Immature natural killer cell (primary cell): Measurements from ENCODE around the gene POLD3. TPM values are rescaled to one million over a fixed set of nuclear protein-coding genes. Genes with fewer than 3 reads are reported as not detected.
"Not testable (repeated sequence)": the region's sequence is repeated elsewhere in the genome, so short reads cannot be mapped to it uniquely, and the experiment has no call there.

Experiments used
- DNase-seq, 3 donors: peaks; one replicate each; pipeline ENCODE4 v3.0.0; 2022; ENCODE audit warnings: mixed read lengths in 1 of 3
- H3K27ac Mint-ChIP-seq, 6 donors: one replicate each; pipeline ENCODE4 v1.8.0; 2020; ENCODE audit warnings: mixed read lengths in 6 of 6, mild to moderate bottlenecking in 5 of 6, inconsistent platforms in 4 of 6, moderate library complexity in 3 of 6
- H3K27me3 Mint-ChIP-seq, 3 donors: one replicate each; pipeline ENCODE4 v1.8.0; 2020 to 2021; ENCODE audit warnings: low read depth in 3 of 3, mild to moderate bottlenecking in 3 of 3, mixed read lengths in 3 of 3, moderate library complexity in 3 of 3, inconsistent platforms in 1 of 3
- H3K36me3 Mint-ChIP-seq, 3 donors: one replicate each; pipeline ENCODE4 v1.8.0; 2020; ENCODE audit warnings: mixed read lengths in 3 of 3, inconsistent platforms in 2 of 3, mild to moderate bottlenecking in 2 of 3
- H3K4me1 Mint-ChIP-seq, 2 donors: one replicate each; pipeline ENCODE4 v1.8.0; 2020; ENCODE audit warnings: inconsistent platforms in 2 of 2, mild to moderate bottlenecking in 2 of 2, mixed read lengths in 2 of 2, moderate library complexity in 1 of 2
- H3K4me3 Mint-ChIP-seq, 5 donors: one replicate each; pipeline ENCODE4 v1.8.0; 2020; ENCODE audit warnings: mild to moderate bottlenecking in 5 of 5, mixed read lengths in 5 of 5, inconsistent platforms in 3 of 5, moderate library complexity in 3 of 5
- H3K9me3 Mint-ChIP-seq, 6 donors: one replicate each; pipeline ENCODE4 v1.8.0; 2020; ENCODE audit warnings: mild to moderate bottlenecking in 6 of 6, mixed read lengths in 6 of 6, inconsistent platforms in 4 of 6, moderate library complexity in 3 of 6
- polyA plus RNA-seq, 3 donors: library from polyadenylated mRNA; unstranded; fragments of 300-500 nt; fragmentation: Illumina TruSeq; gene quantifications; one replicate each; pipeline ENCODE4 v1.2.3, GENCODE V29; 2021

The POLD3 gene
- polyA plus RNA-seq, 3 donors from 2014 or later, result 10.5 to 20.7 (median 12.8) TPM

GRCh38 chr11:74571062-74571399 is 21.4 kb upstream of the POLD3 start:
- DNase-seq, result no peak
- no peaks in the 10 kb centered on the region for H3K36me3 Mint-ChIP-seq
- H3K9me3 Mint-ChIP-seq, result no peaks in the 10 kb centered on the region
- H3K4me3 Mint-ChIP-seq, result no peak overlapping the region
- H3K4me1 Mint-ChIP-seq, result no peaks in the 10 kb centered on the region
- peaks cover 0 to 2% (median 0%) of the 10 kb centered on the region in 3 donors for H3K27me3 Mint-ChIP-seq
- H3K27ac Mint-ChIP-seq, result no peak overlapping the region

- no peak overlapping the region for H3K27ac Mint-ChIP-seq
- H3K4me1 Mint-ChIP-seq, result no peaks in the 10 kb centered on the region
- peaks cover 0 to 2% (median 1%) of the 10 kb centered on the region in 3 donors for H3K27me3 Mint-ChIP-seq
- H3K4me3 Mint-ChIP-seq, result no peak overlapping the region
- no peaks in the 10 kb centered on the region for H3K36me3 Mint-ChIP-seq
- DNase-seq, result no peak
- H3K9me3 Mint-ChIP-seq, result no peaks in the 10 kb centered on the region
These were observed 20.0 kb upstream of the POLD3 start for GRCh38 chr11:74572349-74572748.

DNA sequence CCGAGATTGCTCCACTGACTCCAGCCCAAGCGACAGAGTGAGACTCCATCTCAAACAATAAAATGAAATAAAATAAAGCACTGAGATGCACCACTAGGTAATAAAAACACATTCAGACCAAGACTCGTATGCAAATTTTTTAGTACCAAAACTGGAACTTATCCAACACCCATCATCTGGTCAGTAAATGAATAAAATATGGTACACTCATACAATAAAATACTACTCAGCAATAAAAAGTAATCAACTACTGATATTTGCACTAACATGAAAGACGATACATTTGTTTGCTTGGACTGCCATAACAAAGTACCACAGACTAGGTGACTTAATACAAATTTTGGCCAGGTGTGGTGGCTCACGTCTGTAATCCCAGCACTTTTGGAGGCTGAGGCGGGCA is 17.8 kb upstream of the POLD3 start:
- no peak overlapping the region for H3K4me3 Mint-ChIP-seq
- no peak for DNase-seq
- no peaks in the 10 kb centered on the region for H3K9me3 Mint-ChIP-seq
- no peaks in the 10 kb centered on the region for H3K36me3 Mint-ChIP-seq
- no peaks in the 10 kb centered on the region for H3K4me1 Mint-ChIP-seq
- H3K27ac Mint-ChIP-seq, result no peak overlapping the region
- peaks cover 2% of the 10 kb centered on the region in 3 donors for H3K27me3 Mint-ChIP-seq

DNA sequence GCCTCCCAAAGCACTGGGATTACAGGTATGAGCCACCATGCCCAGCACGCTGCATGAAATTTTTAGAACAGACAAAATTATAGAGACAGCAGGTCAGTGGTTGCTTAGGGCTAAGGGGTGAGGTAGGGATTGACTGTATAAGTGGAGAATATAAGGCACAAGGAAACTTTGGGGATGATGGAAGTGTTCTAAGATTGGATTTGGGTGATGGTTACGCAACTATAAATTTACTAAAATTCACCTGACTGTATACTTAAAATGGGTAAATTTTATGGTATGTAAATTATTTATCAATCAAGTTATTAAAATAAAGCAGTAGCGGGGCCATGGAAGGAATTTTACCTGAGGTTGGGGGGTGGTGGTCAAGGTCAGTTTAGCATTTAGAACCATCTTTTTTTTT is 16.4 kb upstream of the POLD3 start:
- Mint-ChIP-seq H3K36me3 (no peaks in the 10 kb centered on the region), H3K4me1 (no peaks in the 10 kb centered on the region), H3K4me3 (no peak overlapping the region), H3K27me3 (peaks cover 2% of the 10 kb centered on the region in 3 donors), H3K27ac (no peak overlapping the region), H3K9me3 (no peaks in the 10 kb centered on the region)
- DNase-seq, result no peak

DNA sequence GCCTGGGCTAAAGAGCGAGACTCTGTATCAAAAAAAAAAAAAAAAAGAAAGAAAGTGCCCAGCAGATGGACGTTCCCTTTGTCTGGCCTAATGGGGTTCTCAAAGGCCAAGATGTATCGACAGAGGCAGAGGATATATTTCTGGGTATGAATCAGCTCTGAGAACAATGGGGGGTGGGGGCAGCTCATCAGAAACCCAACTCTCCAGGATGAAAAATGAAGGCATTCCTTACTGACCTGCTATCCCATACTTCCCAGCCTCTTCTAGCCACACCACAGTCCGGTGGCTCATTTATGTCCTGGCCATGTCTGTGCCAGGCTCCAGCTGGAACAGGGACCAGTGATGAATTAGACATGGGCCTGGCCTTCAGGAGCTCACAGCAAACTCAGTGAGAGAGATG is 15.2 kb upstream of the POLD3 start:
- peaks cover 2 to 6% (median 2%) of the 10 kb centered on the region in 3 donors for H3K27me3 Mint-ChIP-seq
- no peaks in the 10 kb centered on the region for H3K36me3 Mint-ChIP-seq
- no peaks in the 10 kb centered on the region for H3K4me1 Mint-ChIP-seq
- DNase-seq, result no peak
- H3K9me3 Mint-ChIP-seq, result no peaks in the 10 kb centered on the region
- H3K4me3 Mint-ChIP-seq, result no peak overlapping the region
- H3K27ac Mint-ChIP-seq, result no peak overlapping the region

GRCh38 chr11:74577624-74578396 is 14.6 kb upstream of the POLD3 start:
- H3K9me3 Mint-ChIP-seq, result no peaks in the 10 kb centered on the region
- DNase-seq, result no peak
- peaks cover 2 to 6% (median 2%) of the 10 kb centered on the region in 3 donors for H3K27me3 Mint-ChIP-seq
- H3K4me3 Mint-ChIP-seq, result no peak overlapping the region
- H3K27ac Mint-ChIP-seq, result no peak overlapping the region
- no peaks in the 10 kb centered on the region for H3K4me1 Mint-ChIP-seq
- no peaks in the 10 kb centered on the region for H3K36me3 Mint-ChIP-seq

DNA sequence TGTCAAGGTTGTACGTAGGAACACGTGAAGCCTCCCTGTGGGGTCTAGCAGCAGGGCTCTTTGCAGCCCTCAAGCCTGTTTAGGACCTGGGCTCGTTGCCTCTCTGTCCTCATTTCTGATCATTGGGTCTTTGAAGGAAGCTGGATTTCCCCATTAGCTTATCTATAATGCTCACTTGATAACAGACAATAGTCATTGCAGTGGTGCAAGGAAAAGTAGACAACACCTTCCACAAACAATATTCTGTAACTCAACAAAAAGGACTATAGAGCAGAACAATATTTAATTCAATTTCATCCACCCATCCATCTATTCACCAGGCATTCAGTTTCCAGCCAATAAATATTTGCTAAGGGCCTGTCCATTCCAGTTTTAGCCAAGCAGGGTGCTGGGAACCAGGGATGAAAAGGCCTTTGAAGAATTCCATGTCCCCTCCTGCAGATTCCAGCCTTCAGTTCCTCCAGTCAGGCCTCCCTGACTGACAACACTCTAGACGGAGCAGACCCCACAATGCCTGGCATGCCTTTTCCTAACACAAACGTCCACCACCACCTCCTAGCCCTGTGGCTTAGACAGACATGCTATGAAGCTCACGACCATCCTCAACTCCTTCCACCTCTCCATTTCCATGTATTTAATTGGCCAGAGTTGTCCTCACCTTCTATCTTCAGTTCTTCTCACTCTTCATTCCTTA is 12.7 kb upstream of the POLD3 start:
- Mint-ChIP-seq H3K27me3 (peaks cover 2 to 6% (median 2%) of the 10 kb centered on the region in 3 donors), H3K36me3 (no peaks in the 10 kb centered on the region), H3K4me3 (no peak overlapping the region), H3K4me1 (no peaks in the 10 kb centered on the region), H3K27ac (no peak overlapping the region), H3K9me3 (no peaks in the 10 kb centered on the region)
- no peak for DNase-seq

GRCh38 chr11:74581954-74582547 is 10.3 kb upstream of the POLD3 start:
- Mint-ChIP-seq H3K9me3 (no peaks in the 10 kb centered on the region), H3K27ac (no peak overlapping the region), H3K27me3 (peaks cover 2 to 6% (median 2%) of the 10 kb centered on the region in 3 donors), H3K4me1 (no peaks in the 10 kb centered on the region), H3K4me3 (no peak overlapping the region), H3K36me3 (no peaks in the 10 kb centered on the region)
- DNase-seq, result no peak

DNA sequence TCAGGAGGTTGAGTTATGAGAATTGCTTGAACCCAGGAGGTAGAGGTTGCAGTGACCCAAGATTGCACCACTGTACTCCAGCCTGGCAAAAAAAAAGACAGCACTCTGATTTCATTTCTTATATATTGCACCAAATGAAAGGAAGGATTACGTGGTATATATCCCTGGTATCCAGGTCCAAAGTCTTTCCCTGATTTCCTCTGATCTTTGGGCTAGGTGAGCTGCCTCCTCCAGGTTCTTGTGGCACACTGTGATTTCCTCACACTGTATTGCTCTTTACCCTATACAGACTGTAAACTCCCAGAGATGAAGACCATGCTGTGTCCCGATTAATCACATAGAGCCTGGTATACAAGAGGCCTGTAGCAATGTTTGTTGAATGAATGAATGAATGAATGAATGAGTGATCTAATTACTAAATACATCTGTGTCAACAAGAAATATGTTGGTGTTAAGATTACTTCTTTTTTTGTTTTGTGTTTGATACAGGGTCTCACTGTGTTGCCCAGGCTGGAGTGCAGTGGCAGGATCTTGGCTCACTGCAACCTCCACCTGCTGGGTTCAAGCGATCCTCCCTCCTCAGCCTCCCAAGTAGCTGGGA is 9.3 kb upstream of the POLD3 start:
- no peaks in the 10 kb centered on the region for H3K36me3 Mint-ChIP-seq
- DNase-seq, result no peak
- no peak overlapping the region for H3K4me3 Mint-ChIP-seq
- H3K4me1 Mint-ChIP-seq, result no peaks in the 10 kb centered on the region
- H3K9me3 Mint-ChIP-seq, result no peaks in the 10 kb centered on the region
- H3K27ac Mint-ChIP-seq, result no peak overlapping the region
- H3K27me3 Mint-ChIP-seq, result peaks cover 4% of the 10 kb centered on the region in 3 donors

DNA sequence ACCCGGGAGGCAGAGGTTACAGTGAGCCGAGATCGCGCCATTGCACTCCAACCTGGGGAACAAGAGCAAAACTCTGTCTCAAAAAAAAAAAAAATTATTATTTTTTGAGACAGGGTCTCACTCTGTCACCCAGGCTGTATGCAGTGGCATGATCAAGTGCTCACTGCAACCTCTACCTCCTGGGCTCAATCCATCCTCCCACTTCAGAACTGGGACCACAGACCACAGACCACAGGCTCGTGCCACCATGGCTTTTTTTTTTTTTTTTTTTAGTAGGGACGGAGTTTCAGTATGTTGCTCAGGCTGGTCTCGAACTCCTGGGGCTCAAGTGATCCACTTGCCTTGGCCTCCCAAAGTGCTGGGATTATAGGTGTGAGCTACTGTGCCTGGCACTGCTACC is 1.9 kb upstream of the POLD3 start:
- not testable (repeated sequence) for H3K27me3 Mint-ChIP-seq, H3K9me3 Mint-ChIP-seq, H3K4me3 Mint-ChIP-seq, H3K27ac Mint-ChIP-seq, DNase-seq, H3K36me3 Mint-ChIP-seq
- peaks cover 16 to 31% of the 10 kb centered on the region in 2 donors for H3K4me1 Mint-ChIP-seq

DNA sequence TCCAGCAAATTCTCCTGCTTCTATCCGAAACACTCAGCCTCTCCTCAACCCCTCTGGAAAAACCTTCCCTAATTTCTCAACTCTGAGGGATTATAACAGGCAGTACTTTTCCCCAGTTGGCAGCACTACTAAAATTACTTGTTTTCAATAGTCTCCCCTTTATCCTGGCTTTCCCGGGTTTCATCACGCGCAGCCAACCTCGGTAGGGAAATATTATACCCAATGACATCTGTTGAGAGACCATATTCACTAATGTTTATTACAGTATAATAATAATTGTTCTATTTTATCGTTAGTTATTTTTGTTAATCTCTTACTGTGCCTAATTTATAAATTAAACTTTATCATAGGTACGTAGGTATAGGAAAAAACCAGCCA is 330 bp upstream of the POLD3 start:
- no peaks in the 10 kb centered on the region for H3K9me3 Mint-ChIP-seq
- no peak for DNase-seq
- H3K27ac Mint-ChIP-seq, result peak overlapping the region in 5 of 6 donors; percentile 91 to 98 (median 94)
- peaks cover 5% of the 10 kb centered on the region in 3 donors for H3K36me3 Mint-ChIP-seq
- peaks cover 5 to 9% (median 6%) of the 10 kb centered on the region in 3 donors for H3K27me3 Mint-ChIP-seq
- peaks cover 16 to 31% of the 10 kb centered on the region in 2 donors for H3K4me1 Mint-ChIP-seq
- peak overlapping the region; percentile 96 to 100 (median 98) for H3K4me3 Mint-ChIP-seq

- Mint-ChIP-seq H3K4me3 (peak overlapping the region; percentile 96 to 100 (median 98)), H3K9me3 (no peaks in the 10 kb centered on the region)
These were observed 1.1 kb downstream of the POLD3 start for GRCh38 chr11:74593463-74593862.

DNA sequence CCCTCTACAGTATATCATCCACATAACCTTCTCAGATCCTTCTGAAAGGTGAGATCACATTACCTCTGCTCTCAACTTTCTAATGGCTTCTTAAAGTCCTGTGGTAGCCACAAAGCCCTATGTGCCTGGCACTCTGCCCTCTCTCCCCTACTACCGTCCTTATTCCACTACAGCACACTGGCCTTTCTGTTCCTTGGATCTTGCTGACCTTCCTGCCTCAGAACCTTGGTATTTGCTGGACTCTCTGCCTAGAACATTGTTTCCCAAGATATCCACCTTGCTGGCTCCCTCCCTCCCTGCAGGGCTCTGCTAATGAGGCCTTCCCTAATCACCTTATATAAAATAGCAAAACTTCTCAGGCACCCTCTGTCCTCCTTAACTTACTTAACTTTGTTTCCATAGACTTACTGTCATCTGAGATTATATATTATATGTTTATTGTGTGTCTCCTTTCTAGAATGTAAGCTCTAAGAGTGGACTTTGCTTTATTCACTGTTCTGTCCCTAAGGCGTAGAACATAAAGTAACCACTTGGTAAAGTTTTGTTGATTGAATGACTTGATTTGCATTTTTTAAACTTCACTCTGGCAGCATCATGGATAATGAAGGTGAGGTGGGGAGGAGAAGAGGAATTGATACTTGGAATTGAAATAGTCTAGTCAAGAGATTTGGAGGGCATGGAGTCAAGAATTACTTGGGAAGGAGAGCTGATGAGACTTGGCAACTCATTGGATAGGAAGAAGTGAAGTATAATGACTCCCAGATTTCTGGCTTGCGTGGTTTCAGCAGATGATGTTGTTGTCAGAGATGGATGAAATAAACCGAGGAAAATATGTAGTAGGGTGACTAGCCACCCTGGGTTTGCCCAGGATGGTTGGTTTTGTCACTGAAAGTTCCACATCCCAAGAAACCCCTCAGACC is 10.5 kb downstream of the POLD3 start:
- H3K27ac Mint-ChIP-seq, result no peak overlapping the region
- no peaks in the 10 kb centered on the region for H3K4me1 Mint-ChIP-seq
- H3K4me3 Mint-ChIP-seq, result no peak overlapping the region
- no peaks in the 10 kb centered on the region for H3K9me3 Mint-ChIP-seq
- H3K27me3 Mint-ChIP-seq, result no peaks in the 10 kb centered on the region
- no peak for DNase-seq
- peaks cover 3 to 19% (median 8%) of the 10 kb centered on the region in 3 donors for H3K36me3 Mint-ChIP-seq

More at GRCh38 chr11:74593463-74593862, 1.1 kb downstream of the POLD3 start:
- H3K4me1 Mint-ChIP-seq, result peaks cover 16 to 31% of the 10 kb centered on the region in 2 donors
- peaks cover 5 to 14% (median 6%) of the 10 kb centered on the region in 3 donors for H3K36me3 Mint-ChIP-seq
- no peak for DNase-seq
- H3K27me3 Mint-ChIP-seq, result peaks cover 2 to 6% (median 6%) of the 10 kb centered on the region in 3 donors
- H3K27ac Mint-ChIP-seq, result peak overlapping the region; percentile 91 to 98 (median 94)
